Epithelial cell of esophagus (primary cell): ENCODE data around the gene RPA3.

Experiments used
- DNase-seq: peaks from one replicate; pipeline ENCODE4 v3.0.0; 2010; ENCODE audit warnings: low read depth
- H3K4me3 ChIP-seq: 2 replicates; pipeline ENCODE4 v1.5.1; 2011; ENCODE audit warnings: mild to moderate bottlenecking, low read length, control low read depth
- CTCF ChIP-seq: IDR thresholded peaks from 2 replicates; pipeline ENCODE4 v1.5.1; 2011; ENCODE audit warnings: low read depth, mild to moderate bottlenecking, low read length, control low read depth, inconsistent platforms; ENCODE audit not compliant: insufficient read depth; ENCODE audit errors: missing control alignments

The RPA3 gene

GRCh38 chr7:7757576-7757975 lies 39.2 kb upstream of the RPA3 start:
- no peak overlapping the region for H3K4me3 ChIP-seq
- no peak for DNase-seq
- no peak for TF ChIP-seq CTCF

- no peak for DNase-seq
- H3K4me3 ChIP-seq = no peak overlapping the region
- no peak for TF ChIP-seq CTCF
Observed at GRCh38 chr7:7756577-7756976, 38.2 kb upstream of the RPA3 start.

- no peak for DNase-seq
- TF ChIP-seq CTCF = no peak
- no peak overlapping the region for H3K4me3 ChIP-seq
Observed at GRCh38 chr7:7751243-7752092, 33.1 kb upstream of the RPA3 start.

- no peak overlapping the region for H3K4me3 ChIP-seq
Observed at GRCh38 chr7:7750571-7751242, 32.3 kb upstream of the RPA3 start.

GRCh38 chr7:7746458-7746857 lies 28.1 kb upstream of the RPA3 start:
- TF ChIP-seq CTCF = no peak
- no peak overlapping the region for H3K4me3 ChIP-seq
- no peak for DNase-seq

More at GRCh38 chr7:7750571-7751242, 32.3 kb upstream of the RPA3 start:
- DNase-seq = no peak
- TF ChIP-seq CTCF = no peak

GRCh38 chr7:7745966-7746365 lies 27.6 kb upstream of the RPA3 start:
- no peak for DNase-seq
- TF ChIP-seq CTCF = no peak

GRCh38 chr7:7745258-7745657 lies 26.9 kb upstream of the RPA3 start:
- H3K4me3 ChIP-seq = no peak overlapping the region
- TF ChIP-seq CTCF = no peak
- no peak for DNase-seq

More at GRCh38 chr7:7745966-7746365, 27.6 kb upstream of the RPA3 start:
- no peak overlapping the region for H3K4me3 ChIP-seq
